K562 (cell line): ENCODE data around the gene NDUFAF2. TPM values are rescaled to one million over a fixed set of nuclear protein-coding genes. Genes with fewer than 3 reads are reported as not detected.
A peak's percentile ranks its signal among the peaks of the same experiment; 100 is the strongest.

ENCODE experiments used
- ATF1 ChIP-seq, 2 experiments: fragments of 450-650 bp in 1 of 2; IDR thresholded peaks; 2 replicates each; pipeline ENCODE4 v1.6.1; 2016; ENCODE audit warnings: missing compliant biosample characterization in 1 of 2, missing genetic modification characterization in 1 of 2
- BRD4 ChIP-seq: fragments of 200-600 bp; sonication (generic); IDR thresholded peaks from 2 replicates; pipeline ENCODE4 v1.6.1; 2017; ENCODE audit warnings: inconsistent platforms
- BRD9 ChIP-seq: fragments of 450-650 bp; IDR thresholded peaks from 2 replicates; pipeline ENCODE4 v1.6.1; 2018; ENCODE audit warnings: low read depth; ENCODE audit not compliant: partially characterized antibody
- CC2D1A ChIP-seq: fragments of 450-650 bp; IDR thresholded peaks from 2 replicates; pipeline ENCODE4 v1.6.1; 2017; ENCODE audit warnings: mild to moderate bottlenecking
- CHCHD3 ChIP-seq: fragments of 250-450 bp; sonication (Bioruptor Pico); IDR thresholded peaks from 2 replicates; pipeline ENCODE4 v2.1.2; 2022; ENCODE audit warnings: mild to moderate bottlenecking
- CREB1 ChIP-seq, 2 experiments: sonication (generic) in 1 of 2; formaldehyde crosslinking in 1 of 2; IDR thresholded peaks; 2 replicates each; pipeline versions ENCODE4 v1.6.1 to v1.8.0; 2012 to 2022; ENCODE audit warnings: inconsistent platforms in 1 of 2, mild to moderate bottlenecking in 1 of 2, missing genetic modification reagents in 1 of 2, moderate library complexity in 1 of 2
- ELF2 ChIP-seq: fragments of 250-450 bp; sonication (Bioruptor Pico); IDR thresholded peaks from 2 replicates; pipeline ENCODE4 v1.5.0; 2021; ENCODE audit warnings: mild to moderate bottlenecking
- GTF2A2 ChIP-seq: IDR thresholded peaks from 2 replicates; pipeline ENCODE4 v1.6.1; 2016; ENCODE audit warnings: mild to moderate bottlenecking, missing genetic modification characterization, missing compliant biosample characterization
- KDM1A ChIP-seq, 2 experiments: fragments of 450-650 bp; IDR thresholded peaks; 2 replicates each; pipeline ENCODE4 v1.6.1; 2016; ENCODE audit warnings: mild to moderate bottlenecking in 2 of 2
- MAFG ChIP-seq: fragments of 450-650 bp; conservative IDR thresholded peaks from 2 replicates; pipeline ENCODE4 v1.6.1; 2016; ENCODE audit warnings: missing genetic modification characterization, missing compliant biosample characterization
- MCM2 ChIP-seq: fragments of 450-650 bp; IDR thresholded peaks from 2 replicates; pipeline ENCODE4 v1.6.1; 2017; ENCODE audit warnings: low read depth, mild to moderate bottlenecking
- MCM5 ChIP-seq: fragments of 450-650 bp; IDR thresholded peaks from 2 replicates; pipeline ENCODE4 v1.6.1; 2016; ENCODE audit warnings: low read depth
- OTX1 ChIP-seq: fragments of 450-650 bp; formaldehyde crosslinking; IDR thresholded peaks from 2 replicates; pipeline ENCODE4 v1.4.0; 2022; ENCODE audit warnings: mild to moderate bottlenecking
- PHF21A ChIP-seq: fragments of 450-650 bp; IDR thresholded peaks from 2 replicates; pipeline ENCODE4 v1.6.1; 2017; ENCODE audit warnings: low read depth, borderline replicate concordance
- POLR2H ChIP-seq: IDR thresholded peaks from 2 replicates; pipeline ENCODE4 v1.6.1; 2016; ENCODE audit warnings: missing genetic modification characterization, low read depth, mild to moderate bottlenecking, control low read depth, missing compliant biosample characterization, moderate library complexity
- SNRNP70 ChIP-seq: fragments of 200-400 bp; formaldehyde crosslinking; optimal IDR thresholded peaks from 2 replicates; pipeline ENCODE3; 2017; ENCODE audit warnings: low read depth, low read length
- TAF1 ChIP-seq: IDR thresholded peaks from 2 replicates; pipeline ENCODE4 v1.6.1; 2011; ENCODE audit warnings: mild to moderate bottlenecking, low read length, moderate library complexity; ENCODE audit not compliant: insufficient read depth, control insufficient read depth, severe bottlenecking; ENCODE audit errors: extremely low read depth
- TAF7 ChIP-seq: fragments of 450-650 bp; IDR thresholded peaks from 2 replicates; pipeline ENCODE4 v1.6.1; 2016; ENCODE audit warnings: missing genetic modification characterization, missing compliant biosample characterization
- TCF15 ChIP-seq: fragments of 250-450 bp; sonication (Bioruptor Pico); IDR thresholded peaks from 2 replicates; pipeline ENCODE4 v1.8.0; 2022; ENCODE audit warnings: moderate library complexity, mild to moderate bottlenecking, inconsistent platforms
- YBX1 ChIP-seq: fragments of 450-650 bp; IDR thresholded peaks from 2 replicates; pipeline ENCODE4 v1.7.1; 2016; ENCODE audit warnings: mild to moderate bottlenecking
- ZBTB8A ChIP-seq: fragments of 450-650 bp; IDR thresholded peaks from 2 replicates; pipeline ENCODE4 v1.6.1; 2018; ENCODE audit warnings: mild to moderate bottlenecking, moderate library complexity; ENCODE audit not compliant: partially characterized antibody
- ZFP91 ChIP-seq: sonication (generic); formaldehyde crosslinking; IDR thresholded peaks from 2 replicates; pipeline ENCODE4 v1.8.0; 2022; ENCODE audit warnings: mild to moderate bottlenecking, missing genetic modification reagents
- ZNF280A ChIP-seq: fragments of 450-650 bp; IDR thresholded peaks from 2 replicates; pipeline ENCODE4 v1.6.1; 2018; ENCODE audit warnings: mild to moderate bottlenecking, low read depth; ENCODE audit not compliant: partially characterized antibody
- ZNF3 ChIP-seq: fragments of 250-450 bp; sonication (Bioruptor Pico); IDR thresholded peaks from 2 replicates; pipeline ENCODE4 v1.5.0; 2021; ENCODE audit warnings: mild to moderate bottlenecking, moderate library complexity
- ZNF431 ChIP-seq: sonication (generic); formaldehyde crosslinking; IDR thresholded peaks from 2 replicates; pipeline ENCODE4 v1.8.0; 2022; ENCODE audit warnings: mild to moderate bottlenecking, missing genetic modification reagents
- polyA plus RNA-seq, 8 experiments: library from polyadenylated mRNA; depleted of rRNA in 4 of 8; stranded (reverse) in 5 of 8; unstranded in 3 of 8; fragments of >200 nt; fragmentation: Nextera tagmentation in 2 of 8; fragmentation: Illumina TruSeq in 1 of 8; extraction: Ambion mirVana in 2 of 8; extraction: Trizol in 1 of 8; gene quantifications; 2 replicates each; pipeline versions ENCODE4 v1.2.1 to v1.2.3, GENCODE V29; 2011 to 2014; ENCODE audit warnings: inconsistent platforms in 1 of 8, missing spikeins in 1 of 8
- total RNA-seq, 7 experiments: library from RNA; depleted of rRNA in 6 of 7; stranded (reverse); fragments of >200 nt in 6 of 7; fragmentation: Illumina TruSeq in 2 of 7; extraction: Trizol in 2 of 7; gene quantifications; 2 replicates each; pipeline versions ENCODE4 v1.2.1 to v1.2.3, GENCODE V29; 2011 to 2021; ENCODE audit warnings: low replicate concordance in 1 of 7

Gene NDUFAF2
- total and polyA plus RNA-seq, 9 of the 15 experiments (the other 6 are each of a cell fraction or from before 2014, with no cell fraction given): 56.0 to 155 (median 95.9) TPM

- no peak for TF ChIP-seq ZBTB8A
- no peak for TF ChIP-seq ZNF280A
- peak; percentile 72 for TF ChIP-seq TAF1
- TF ChIP-seq BRD4: no peak
- no peak for TF ChIP-seq GTF2A2
- no peak for TF ChIP-seq CREB1 (IDR thresholded peaks at IDR 0.05)
- no peak; the same call in 1 of the 2 replicates for TF ChIP-seq CREB1 (CRISPR knock-in tag; IDR thresholded peaks at IDR 0.05)
- no peak for TF ChIP-seq ELF2 (CRISPR knock-in tag)
- no peak; the same call in 1 of the 2 replicates for TF ChIP-seq CC2D1A
- no peak for TF ChIP-seq MCM5
- TF ChIP-seq SNRNP70: no peak
- TF ChIP-seq ZNF3 (CRISPR knock-in tag): no peak
- no peak for TF ChIP-seq KDM1A (IDR thresholded peaks at IDR 0.05)
- no peak for TF ChIP-seq TCF15
- no peak for TF ChIP-seq PHF21A
- TF ChIP-seq TAF7 (tag): no peak
- TF ChIP-seq BRD9: no peak
- no peak for TF ChIP-seq MCM2
- no peak for TF ChIP-seq OTX1 (CRISPR knock-in tag)
- TF ChIP-seq ATF1 (CRISPR knock-in tag; IDR thresholded peaks at IDR 0.05): no peak
- TF ChIP-seq ATF1 (tag; IDR thresholded peaks at IDR 0.05): peak; percentile 58
- no peak for TF ChIP-seq CHCHD3
- no peak for TF ChIP-seq ZFP91 (CRISPR knock-in tag)
- TF ChIP-seq POLR2H (tag): 0 out of 2 replicates have a peak, but pooled peaks have one; percentile 41
- no peak for TF ChIP-seq YBX1
- TF ChIP-seq MAFG (tag): no peak
- TF ChIP-seq ZNF431 (CRISPR knock-in tag): peak; percentile 69; the same call in 1 of the 2 replicates
These were observed at the start of gene NDUFAF2, which contains the start of gene ERCC8 (continued) for GRCh38 chr5:60944904-60945812.
